Breast epithelium (tissue), 3 donors: Measurements from ENCODE around the gene LYPLAL1.

Experiments used
- POLR2A ChIP-seq: fragments of 450-650 bp; IDR thresholded peaks from one replicate; pipeline ENCODE4 v1.6.1; 2016; ENCODE audit warnings: antibody characterized with exemption, mild to moderate bottlenecking, moderate library complexity
- POLR2AphosphoS5 ChIP-seq, 3 donors: sonication (generic); formaldehyde crosslinking; IDR thresholded peaks; one replicate each; pipeline ENCODE4 v1.6.1; 2017; ENCODE audit warnings: antibody characterized with exemption in 3 of 3
- TF ChIP-seq, protein P1 (sequence below), 3 donors: fragments of 450-650 bp; IDR thresholded peaks; one replicate each; pipeline ENCODE4 v1.5.1; 2016 to 2017; ENCODE audit warnings: antibody characterized with exemption in 3 of 3, mild to moderate bottlenecking in 3 of 3, moderate library complexity in 3 of 3

DNA sequence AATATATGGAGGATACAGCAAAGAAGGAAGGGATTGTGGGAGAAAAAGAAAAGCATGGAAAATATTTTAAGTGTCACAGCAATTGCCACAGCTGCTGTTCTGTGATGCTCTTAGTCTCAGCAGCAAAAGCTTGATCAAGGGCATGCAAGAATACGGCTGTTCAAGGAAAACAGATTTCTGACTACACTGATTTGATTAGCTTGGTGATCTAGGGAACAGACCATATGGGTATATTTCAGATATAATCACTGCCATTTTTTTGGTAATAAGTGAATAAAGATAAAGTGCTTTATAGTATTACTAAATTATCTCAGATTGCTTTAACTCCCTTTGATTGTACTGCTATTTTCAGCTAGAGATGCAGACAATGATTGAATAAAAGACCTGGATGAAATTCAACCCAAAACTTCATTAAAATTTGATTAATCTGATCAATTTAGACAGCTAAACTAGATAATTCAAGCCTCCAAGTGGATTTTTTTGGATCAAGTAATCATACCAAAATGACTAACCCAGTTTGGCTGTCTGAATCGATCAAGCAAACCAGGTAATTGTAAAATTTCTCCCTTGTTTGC lies 33.3 kb upstream of the LYPLAL1 start:
- TF ChIP-seq, protein P1, sequence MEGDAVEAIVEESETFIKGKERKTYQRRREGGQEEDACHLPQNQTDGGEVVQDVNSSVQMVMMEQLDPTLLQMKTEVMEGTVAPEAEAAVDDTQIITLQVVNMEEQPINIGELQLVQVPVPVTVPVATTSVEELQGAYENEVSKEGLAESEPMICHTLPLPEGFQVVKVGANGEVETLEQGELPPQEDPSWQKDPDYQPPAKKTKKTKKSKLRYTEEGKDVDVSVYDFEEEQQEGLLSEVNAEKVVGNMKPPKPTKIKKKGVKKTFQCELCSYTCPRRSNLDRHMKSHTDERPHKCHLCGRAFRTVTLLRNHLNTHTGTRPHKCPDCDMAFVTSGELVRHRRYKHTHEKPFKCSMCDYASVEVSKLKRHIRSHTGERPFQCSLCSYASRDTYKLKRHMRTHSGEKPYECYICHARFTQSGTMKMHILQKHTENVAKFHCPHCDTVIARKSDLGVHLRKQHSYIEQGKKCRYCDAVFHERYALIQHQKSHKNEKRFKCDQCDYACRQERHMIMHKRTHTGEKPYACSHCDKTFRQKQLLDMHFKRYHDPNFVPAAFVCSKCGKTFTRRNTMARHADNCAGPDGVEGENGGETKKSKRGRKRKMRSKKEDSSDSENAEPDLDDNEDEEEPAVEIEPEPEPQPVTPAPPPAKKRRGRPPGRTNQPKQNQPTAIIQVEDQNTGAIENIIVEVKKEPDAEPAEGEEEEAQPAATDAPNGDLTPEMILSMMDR (IDR thresholded peaks at IDR 0.05), result no peak
- TF ChIP-seq POLR2A, result no peak
- TF ChIP-seq POLR2AphosphoS5 (IDR thresholded peaks at IDR 0.05), result no peak
